Esophagus (tissue), 2 donors: ENCODE data around the gene ZNF814. TPM values are rescaled to one million over a fixed set of nuclear protein-coding genes. Genes with fewer than 3 reads are reported as not detected.
A peak's percentile ranks its signal among the peaks of the same experiment; 100 is the strongest.
"Not testable (repeated sequence)": the region's sequence is repeated elsewhere in the genome, so short reads cannot be mapped to it uniquely, and the experiment has no call there.

Experiments used
- H3K27ac ChIP-seq, 2 donors: one replicate each; pipeline ENCODE4 v1.5.1; 2013; ENCODE audit warnings: low read depth in 2 of 2, mild to moderate bottlenecking in 2 of 2, inconsistent platforms in 1 of 2, low read length in 1 of 2, moderate library complexity in 1 of 2
- H3K27me3 ChIP-seq, 2 donors: one replicate each; pipeline ENCODE4 v1.6.1; 2013; ENCODE audit warnings: low read length in 2 of 2, control low read depth in 1 of 2, mild to moderate bottlenecking in 1 of 2; ENCODE audit not compliant: insufficient read depth in 2 of 2, control insufficient read depth in 1 of 2
- H3K36me3 ChIP-seq, 2 donors: one replicate each; pipeline ENCODE4 v1.6.1; 2013; ENCODE audit warnings: low read length in 1 of 2; ENCODE audit not compliant: control insufficient read depth in 2 of 2, insufficient read depth in 2 of 2
- H3K4me1 ChIP-seq, 2 donors: one replicate each; pipeline ENCODE4 v1.6.1; 2013; ENCODE audit warnings: low read length in 1 of 2; ENCODE audit not compliant: control insufficient read depth in 2 of 2, insufficient read depth in 2 of 2
- H3K4me3 ChIP-seq, 2 donors: one replicate each; pipeline ENCODE4 v1.5.1; 2013; ENCODE audit warnings: low read length in 2 of 2, mild to moderate bottlenecking in 2 of 2, low read depth in 1 of 2, moderate library complexity in 1 of 2
- H3K9me3 ChIP-seq, 2 donors: one replicate each; pipeline ENCODE4 v1.6.1; 2013; ENCODE audit warnings: mild to moderate bottlenecking in 2 of 2, low read depth in 1 of 2, low read length in 1 of 2, moderate library complexity in 1 of 2; ENCODE audit not compliant: control insufficient read depth in 2 of 2, insufficient read depth in 1 of 2
- WGBS, 2 donors: extraction: QIAGEN DNeasy Blood & Tissue Kit; methylation state at CpG; one replicate each; pipeline ENCODE4 v1.1.7; 2013; 5-methylcytosine and 5-hydroxymethylcytosine counted together
- polyA plus RNA-seq, 2 donors: library from polyadenylated mRNA; stranded (reverse); fragments of 200-250 nt; gene quantifications; one replicate each; pipeline ENCODE4 v1.2.3, GENCODE V29; 2013
- donor health status: healthy with polysubstance abuse.
- donor health status: Bipolar disorder and iron deficiency.

The ZNF814 gene
- polyA plus RNA-seq, 2 donors: 3.5 to 6.0 TPM

GRCh38 chr19:57812975-57813820 is 75.6 kb downstream of the ZNF814 start:
- H3K27me3 ChIP-seq, H3K9me3 ChIP-seq, H3K27ac ChIP-seq, H3K4me1 ChIP-seq, H3K36me3 ChIP-seq: not testable (repeated sequence)
- WGBS, 2 donors: 85 to 88% methylated on average over 10 to 13 of the region's 13 CpGs
- H3K4me3 ChIP-seq: peak overlapping the region; percentile 91

DNA sequence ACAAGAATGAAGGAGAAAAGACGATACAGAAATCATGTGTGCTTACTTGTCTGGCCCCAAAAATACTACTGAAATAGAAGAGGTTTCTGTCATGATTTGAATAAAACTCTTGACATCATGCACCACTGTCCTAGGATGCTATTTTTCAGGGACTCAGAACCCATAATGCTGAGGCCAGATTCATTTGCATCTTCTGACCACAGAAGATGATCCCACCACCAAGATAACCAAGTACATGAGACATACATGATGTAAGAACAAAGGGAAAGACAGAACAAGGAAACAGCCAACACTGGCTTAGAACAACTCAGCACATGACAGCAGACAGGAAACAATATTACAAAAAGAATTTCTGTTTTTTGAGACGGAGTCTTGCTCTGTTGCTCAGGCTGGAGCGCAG is 76.6 kb downstream of the ZNF814 start:
- no peak overlapping the region for H3K4me3 ChIP-seq
- no peak overlapping the region for H3K27ac ChIP-seq
- H3K36me3 ChIP-seq: peaks cover 8% of the 10 kb centered on the region in 2 donors
- H3K4me1 ChIP-seq: peaks cover 2 to 7% of the 10 kb centered on the region in 2 donors
- no peaks in the 10 kb centered on the region for H3K9me3 ChIP-seq
- H3K27me3 ChIP-seq: no peaks in the 10 kb centered on the region
- 71 to 83% methylated on average over 3 of the region's 3 CpGs for WGBS, 2 donors

- WGBS, 2 donors: 78 to 87% methylated on average over 17 of the region's 17 CpGs
- not testable (repeated sequence) for H3K27ac ChIP-seq, H3K4me1 ChIP-seq, H3K9me3 ChIP-seq, H3K36me3 ChIP-seq, H3K27me3 ChIP-seq, H3K4me3 ChIP-seq
Measured at GRCh38 chr19:57810410-57811295, 78.2 kb downstream of the ZNF814 start.

DNA sequence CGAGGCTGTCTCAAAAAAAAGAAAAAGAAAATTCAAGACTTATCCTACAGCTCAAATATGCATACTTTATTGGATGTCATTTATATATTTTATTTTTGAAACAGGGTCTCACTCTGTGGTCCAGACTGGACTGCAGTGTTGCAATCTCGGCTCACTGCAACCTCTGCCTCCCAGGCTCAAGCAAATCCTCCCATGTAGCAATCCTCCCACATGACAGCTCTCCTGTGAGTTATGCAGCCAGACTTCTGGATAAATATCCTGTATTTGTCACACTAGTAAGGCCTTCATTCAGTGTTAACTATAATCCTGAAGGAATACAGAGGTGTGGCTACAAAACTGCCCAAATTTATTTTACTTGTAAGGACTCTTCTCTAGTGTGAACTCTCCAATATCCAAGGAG is 81.3 kb downstream of the ZNF814 start:
- no peak overlapping the region for H3K27ac ChIP-seq
- H3K4me3 ChIP-seq: no peak overlapping the region
- no peaks in the 10 kb centered on the region for H3K9me3 ChIP-seq
- H3K4me1 ChIP-seq: no peaks in the 10 kb centered on the region
- WGBS, 2 donors: 88 to 91% methylated on average over 2 of the region's 2 CpGs
- H3K36me3 ChIP-seq: peaks cover 8% of the 10 kb centered on the region in 2 donors
- H3K27me3 ChIP-seq: no peaks in the 10 kb centered on the region

- Histone ChIP-seq H3K4me1 (no peaks in the 10 kb centered on the region), H3K4me3 (peak overlapping the region; percentile 60 to 80), H3K27ac (peak overlapping the region; percentile 88 to 90), H3K9me3 (peaks cover 0 to under 1% of the 10 kb centered on the region in 2 donors), H3K36me3 (peaks cover 5 to 6% of the 10 kb centered on the region in 2 donors), H3K27me3 (no peaks in the 10 kb centered on the region)
- WGBS, 2 donors: 10 to 14% methylated on average over 19 of the region's 19 CpGs
Measured at GRCh38 chr19:57803594-57804325, 85.1 kb downstream of the ZNF814 start.

GRCh38 chr19:57803265-57803593 is 85.6 kb downstream of the ZNF814 start:
- WGBS, 2 donors: 7 to 14% methylated on average over 6 of the region's 6 CpGs
- H3K4me1 ChIP-seq: peaks cover 0 to 2% of the 10 kb centered on the region in 2 donors
- peaks cover 0 to 2% of the 10 kb centered on the region in 2 donors for H3K9me3 ChIP-seq
- H3K27me3 ChIP-seq: no peaks in the 10 kb centered on the region
- H3K4me3 ChIP-seq: peak overlapping the region; percentile 60 to 80
- H3K36me3 ChIP-seq: peaks cover 5 to 6% of the 10 kb centered on the region in 2 donors
- H3K27ac ChIP-seq: peak overlapping the region; percentile 88 to 90

DNA sequence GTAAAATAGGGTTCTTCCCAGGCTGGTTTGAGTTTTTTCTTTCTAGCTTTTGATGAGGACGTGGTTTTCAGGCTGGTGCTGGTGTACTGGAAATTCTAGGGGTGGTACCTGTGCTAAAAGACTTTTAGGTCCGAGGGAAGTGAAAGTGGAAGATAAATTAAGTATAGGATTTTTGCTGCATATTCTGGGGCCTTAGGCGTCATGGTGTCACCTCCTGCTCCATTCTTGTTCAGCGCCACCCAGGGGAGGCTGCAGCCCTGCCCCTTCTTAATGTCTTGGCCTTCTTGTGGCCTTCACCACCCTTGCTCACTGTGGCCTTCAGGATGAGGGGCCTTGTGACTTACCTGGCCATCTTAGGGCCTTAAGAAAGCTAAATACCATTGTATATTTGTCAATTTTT is 86.6 kb downstream of the ZNF814 start:
- Histone ChIP-seq H3K4me1 (peaks cover 0 to 2% of the 10 kb centered on the region in 2 donors), H3K36me3 (no peaks in the 10 kb centered on the region), H3K9me3 (peaks cover 0 to 2% of the 10 kb centered on the region in 2 donors), H3K4me3 (no peak overlapping the region), H3K27me3 (no peaks in the 10 kb centered on the region), H3K27ac (peak overlapping the region; percentile 53 to 62)
- WGBS, 2 donors: 81 to 83% methylated on average over 4 of the region's 4 CpGs

DNA sequence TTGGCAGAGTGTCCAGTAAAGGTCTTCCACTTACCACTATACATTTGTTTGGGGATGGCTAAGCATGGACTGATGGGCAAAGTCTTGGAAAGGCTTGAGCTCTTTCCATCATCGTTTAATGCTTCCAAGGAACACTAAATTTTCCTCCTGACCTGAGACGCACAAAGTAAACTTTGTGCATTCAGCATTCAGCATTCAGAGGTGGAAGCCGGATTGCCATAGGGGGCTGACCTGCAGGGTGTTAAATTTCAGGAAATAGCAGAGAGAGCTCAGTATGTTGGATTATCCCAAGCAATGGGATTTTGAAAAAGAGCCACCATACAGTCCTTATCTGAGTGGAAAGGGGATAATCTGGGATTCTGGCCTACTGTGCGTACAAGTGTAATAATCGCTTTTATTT is 88.1 kb downstream of the ZNF814 start:
- Histone ChIP-seq H3K36me3 (peaks cover 0 to 7% of the 10 kb centered on the region in 2 donors), H3K4me3 (no peak overlapping the region), H3K9me3 (peaks cover 0 to 2% of the 10 kb centered on the region in 2 donors), H3K27ac (peak overlapping the region in 1 of 2 donors; percentile 22), H3K27me3 (no peaks in the 10 kb centered on the region), H3K4me1 (peaks cover 0 to 2% of the 10 kb centered on the region in 2 donors)
- WGBS, 2 donors: 70 to 83% methylated on average over 5 of the region's 5 CpGs
